ENCODE measurements around the gene CLCF1.

The CLCF1 gene

DNA sequence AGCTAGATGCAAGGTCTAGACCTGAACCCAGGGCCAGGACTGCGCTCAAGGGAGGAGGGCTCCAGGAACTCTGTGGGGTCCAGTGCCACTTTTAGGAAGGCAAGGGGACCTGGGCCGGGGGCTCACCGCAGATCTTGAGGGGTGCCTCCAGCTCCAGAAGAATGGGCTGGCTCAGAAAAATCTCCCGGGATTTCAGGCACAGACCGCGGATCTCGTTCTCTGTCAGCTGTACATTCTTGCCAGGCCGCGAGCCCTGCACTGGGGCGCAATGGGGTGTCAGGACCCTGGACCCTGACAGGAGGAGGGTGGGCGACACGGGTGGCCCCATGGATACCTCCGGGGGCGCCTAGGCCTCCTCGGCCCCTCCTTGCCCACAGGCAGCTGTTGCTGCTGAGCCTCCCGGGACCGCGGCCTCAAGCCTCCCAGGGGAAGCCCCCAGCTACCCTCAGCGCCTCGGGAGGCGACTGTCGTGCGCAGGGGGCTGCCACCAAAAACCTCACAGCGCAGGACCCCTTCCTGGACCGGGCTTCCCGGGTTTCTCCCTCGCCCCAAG is 27.6 kb upstream of the CLCF1 start:
- Histone ChIP-seq H3K9me3 (ENCODE audit: control insufficient read depth, insufficient read depth, low read length) (no peaks in the 10 kb centered on the region), H3K27me3 (ENCODE audit: control insufficient read depth, insufficient read depth, low read length) (no peaks in the 10 kb centered on the region), H3K36me3 (ENCODE audit: control insufficient read depth, insufficient read depth, low read length) (peaks cover 21% of the 10 kb centered on the region; the same call in 1 of the 2 replicates), H3K27ac (ENCODE audit: low read length) (no peak overlapping the region), H3K4me3 (ENCODE audit: low read length) (peak overlapping the region; percentile 72; the same call in 1 of the 2 replicates), H3K4me1 (ENCODE audit: control insufficient read depth, insufficient read depth, low read length) (peaks cover 5% of the 10 kb centered on the region)
- DNase-seq (ENCODE audit: low read depth, low spot score) = no peak
- WGBS (ENCODE audit: insufficient coverage, insufficient read length) = no CpG with 5 or more reads among the region's 27 CpGs

- peaks cover 28% of the 10 kb centered on the region for H3K36me3 ChIP-seq (ENCODE audit: control insufficient read depth, insufficient read depth, low read length)
- H3K9me3 ChIP-seq (ENCODE audit: control insufficient read depth, insufficient read depth, low read length) = no peaks in the 10 kb centered on the region
- H3K4me3 ChIP-seq (ENCODE audit: low read length) = peak overlapping the region; percentile 72; the same call in 1 of the 2 replicates
- H3K27ac ChIP-seq (ENCODE audit: low read length) = no peak overlapping the region
- no CpG with 5 or more reads among the region's 23 CpGs for WGBS (ENCODE audit: insufficient coverage, insufficient read length)
- H3K4me1 ChIP-seq (ENCODE audit: control insufficient read depth, insufficient read depth, low read length) = peaks cover 7% of the 10 kb centered on the region
- no peak for DNase-seq (ENCODE audit: low read depth, low spot score)
- no peaks in the 10 kb centered on the region for H3K27me3 ChIP-seq (ENCODE audit: control insufficient read depth, insufficient read depth, low read length)
These were observed 27.0 kb upstream of the CLCF1 start for GRCh38 chr11:67400251-67400941.

- DNase-seq (ENCODE audit: low read depth, low spot score) = no peak
- H3K27ac ChIP-seq (ENCODE audit: low read length) = no peak overlapping the region
- H3K36me3 ChIP-seq (ENCODE audit: control insufficient read depth, insufficient read depth, low read length) = peaks cover 28% of the 10 kb centered on the region
- H3K4me1 ChIP-seq (ENCODE audit: control insufficient read depth, insufficient read depth, low read length) = peaks cover 7% of the 10 kb centered on the region
- H3K9me3 ChIP-seq (ENCODE audit: control insufficient read depth, insufficient read depth, low read length) = no peaks in the 10 kb centered on the region
- H3K27me3 ChIP-seq (ENCODE audit: control insufficient read depth, insufficient read depth, low read length) = no peaks in the 10 kb centered on the region
- H3K4me3 ChIP-seq (ENCODE audit: low read length) = no peak overlapping the region
- no CpG with 5 or more reads among the region's 31 CpGs for WGBS (ENCODE audit: insufficient coverage, insufficient read length)
These were observed 25.5 kb upstream of the CLCF1 start for GRCh38 chr11:67398661-67399563.

- Histone ChIP-seq H3K9me3 (ENCODE audit: control insufficient read depth, insufficient read depth, low read length) (no peaks in the 10 kb centered on the region), H3K27me3 (ENCODE audit: control insufficient read depth, insufficient read depth, low read length) (no peaks in the 10 kb centered on the region), H3K4me3 (ENCODE audit: low read length) (no peak overlapping the region), H3K27ac (ENCODE audit: low read length) (no peak overlapping the region), H3K36me3 (ENCODE audit: control insufficient read depth, insufficient read depth, low read length) (peaks cover 28% of the 10 kb centered on the region), H3K4me1 (ENCODE audit: control insufficient read depth, insufficient read depth, low read length) (peaks cover 7% of the 10 kb centered on the region)
- WGBS (ENCODE audit: insufficient coverage, insufficient read length) = no CpG with 5 or more reads among the region's 24 CpGs
- no peak for DNase-seq (ENCODE audit: low read depth, low spot score)
These were observed 24.7 kb upstream of the CLCF1 start for GRCh38 chr11:67397986-67398660.

DNA sequence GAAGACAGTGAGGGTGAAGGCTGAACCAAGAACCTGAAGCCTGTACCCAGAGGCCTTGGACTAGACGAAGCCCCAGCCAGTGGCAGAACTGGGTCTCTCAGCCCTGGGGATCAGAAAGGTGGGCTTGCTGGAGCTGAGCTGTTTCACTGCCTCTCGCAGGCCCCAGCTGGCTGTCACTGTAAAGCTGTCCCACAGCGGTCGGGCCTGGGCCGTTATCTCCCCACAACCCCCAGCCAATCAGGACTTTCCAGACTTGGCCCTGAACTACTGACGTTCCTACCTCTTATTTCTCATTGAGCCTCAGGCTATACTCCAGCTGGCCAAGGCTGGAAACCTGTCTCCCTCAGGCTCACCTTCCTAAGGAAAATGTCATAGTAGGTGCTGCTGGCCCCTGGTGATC is 24.1 kb upstream of the CLCF1 start:
- Histone ChIP-seq H3K27me3 (ENCODE audit: control insufficient read depth, insufficient read depth, low read length) (no peaks in the 10 kb centered on the region), H3K4me3 (ENCODE audit: low read length) (no peak overlapping the region), H3K27ac (ENCODE audit: low read length) (no peak overlapping the region), H3K9me3 (ENCODE audit: control insufficient read depth, insufficient read depth, low read length) (no peaks in the 10 kb centered on the region), H3K4me1 (ENCODE audit: control insufficient read depth, insufficient read depth, low read length) (peaks cover 9% of the 10 kb centered on the region), H3K36me3 (ENCODE audit: control insufficient read depth, insufficient read depth, low read length) (peaks cover 30% of the 10 kb centered on the region)
- no CpG with 5 or more reads among the region's 6 CpGs for WGBS (ENCODE audit: insufficient coverage, insufficient read length)
- no peak for DNase-seq (ENCODE audit: low read depth, low spot score)

- no CpG with 5 or more reads among the region's 13 CpGs for WGBS (ENCODE audit: insufficient coverage, insufficient read length)
- Histone ChIP-seq H3K36me3 (ENCODE audit: control insufficient read depth, insufficient read depth, low read length) (peaks cover 31% of the 10 kb centered on the region), H3K27ac (ENCODE audit: low read length) (no peak overlapping the region), H3K4me1 (ENCODE audit: control insufficient read depth, insufficient read depth, low read length) (peaks cover 10% of the 10 kb centered on the region), H3K27me3 (ENCODE audit: control insufficient read depth, insufficient read depth, low read length) (no peaks in the 10 kb centered on the region), H3K4me3 (ENCODE audit: low read length) (no peak overlapping the region), H3K9me3 (ENCODE audit: control insufficient read depth, insufficient read depth, low read length) (no peaks in the 10 kb centered on the region)
- no peak for DNase-seq (ENCODE audit: low read depth, low spot score)
These were observed 23.4 kb upstream of the CLCF1 start for GRCh38 chr11:67396587-67397389.

GRCh38 chr11:67396259-67396581 is 22.8 kb upstream of the CLCF1 start:
- Histone ChIP-seq H3K4me3 (ENCODE audit: low read length) (no peak overlapping the region), H3K27ac (ENCODE audit: low read length) (no peak overlapping the region), H3K9me3 (ENCODE audit: control insufficient read depth, insufficient read depth, low read length) (no peaks in the 10 kb centered on the region), H3K27me3 (ENCODE audit: control insufficient read depth, insufficient read depth, low read length) (no peaks in the 10 kb centered on the region), H3K4me1 (ENCODE audit: control insufficient read depth, insufficient read depth, low read length) (peaks cover 10% of the 10 kb centered on the region), H3K36me3 (ENCODE audit: control insufficient read depth, insufficient read depth, low read length) (peaks cover 31% of the 10 kb centered on the region)
- no CpG with 5 or more reads among the region's 7 CpGs for WGBS (ENCODE audit: insufficient coverage, insufficient read length)
- no peak for DNase-seq (ENCODE audit: low read depth, low spot score)

DNA sequence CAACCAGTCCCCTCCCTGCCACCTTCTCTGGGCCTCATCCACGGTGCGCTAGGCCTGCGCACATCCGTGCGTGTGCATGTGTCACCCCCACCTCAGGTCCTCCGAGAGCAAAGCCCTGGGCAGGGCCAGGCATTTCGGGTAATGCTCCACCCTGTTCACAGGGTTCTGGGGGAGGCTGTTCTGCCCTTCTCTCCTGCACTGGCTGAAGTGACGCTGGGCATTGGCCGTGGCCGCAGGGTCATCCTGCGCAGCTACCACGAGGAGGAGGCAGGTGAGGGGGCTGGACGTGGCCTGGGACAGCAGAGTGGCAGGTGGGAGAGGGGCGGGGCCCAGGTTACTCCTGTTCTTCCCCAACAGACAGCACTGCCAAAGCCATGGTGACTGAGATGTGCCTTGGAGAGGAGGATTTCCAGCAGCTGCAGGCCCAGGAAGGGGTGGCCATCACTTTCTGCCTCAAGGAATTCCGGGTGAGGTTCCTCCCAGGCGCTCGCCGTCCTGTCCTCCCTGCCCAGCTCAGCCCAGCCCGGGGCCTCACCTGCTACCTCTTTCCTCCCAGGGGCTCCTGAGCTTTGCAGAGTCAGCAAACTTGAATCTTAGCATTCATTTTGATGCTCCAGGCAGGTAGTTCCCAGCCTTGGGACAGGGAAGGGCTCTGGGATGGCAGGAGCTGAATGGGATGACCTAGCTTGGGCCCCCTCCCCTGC is 22.3 kb upstream of the CLCF1 start:
- no peaks in the 10 kb centered on the region for H3K27me3 ChIP-seq (ENCODE audit: control insufficient read depth, insufficient read depth, low read length)
- H3K4me1 ChIP-seq (ENCODE audit: control insufficient read depth, insufficient read depth, low read length) = peaks cover 9% of the 10 kb centered on the region
- no CpG with 5 or more reads among the region's 19 CpGs for WGBS (ENCODE audit: insufficient coverage, insufficient read length)
- H3K9me3 ChIP-seq (ENCODE audit: control insufficient read depth, insufficient read depth, low read length) = no peaks in the 10 kb centered on the region
- no peak overlapping the region for H3K4me3 ChIP-seq (ENCODE audit: low read length)
- no peak for DNase-seq (ENCODE audit: low read depth, low spot score)
- no peak overlapping the region for H3K27ac ChIP-seq (ENCODE audit: low read length)
- H3K36me3 ChIP-seq (ENCODE audit: control insufficient read depth, insufficient read depth, low read length) = peaks cover 31% of the 10 kb centered on the region

DNA sequence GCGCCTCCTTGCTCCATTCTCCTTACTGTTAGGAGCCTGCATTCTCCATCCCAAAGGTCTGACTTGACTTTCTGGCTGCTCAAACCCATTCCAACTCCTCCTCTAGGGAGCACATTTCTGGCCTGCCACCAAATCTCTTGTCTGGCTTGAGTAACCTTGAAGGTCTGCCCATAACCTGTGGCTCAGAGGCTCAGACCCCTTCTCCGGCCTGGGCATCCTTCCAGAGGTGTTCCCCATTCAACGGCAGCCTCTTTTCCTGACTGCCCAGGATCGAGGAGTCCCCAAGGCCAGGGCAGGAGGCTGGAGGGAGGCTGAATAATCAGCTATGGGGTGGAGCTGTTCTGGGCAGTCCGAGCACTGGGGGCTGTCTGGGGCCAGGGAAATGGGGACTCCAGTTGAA is 20.6 kb upstream of the CLCF1 start:
- Histone ChIP-seq H3K4me3 (ENCODE audit: low read length) (no peak overlapping the region), H3K9me3 (ENCODE audit: control insufficient read depth, insufficient read depth, low read length) (no peaks in the 10 kb centered on the region), H3K27ac (ENCODE audit: low read length) (no peak overlapping the region), H3K4me1 (ENCODE audit: control insufficient read depth, insufficient read depth, low read length) (peaks cover 7% of the 10 kb centered on the region), H3K27me3 (ENCODE audit: control insufficient read depth, insufficient read depth, low read length) (no peaks in the 10 kb centered on the region), H3K36me3 (ENCODE audit: control insufficient read depth, insufficient read depth, low read length) (peaks cover 26% of the 10 kb centered on the region)
- DNase-seq (ENCODE audit: low read depth, low spot score) = no peak
- no CpG with 5 or more reads among the region's 5 CpGs for WGBS (ENCODE audit: insufficient coverage, insufficient read length)
